K562 (cell line): ENCODE results near the gene TMEM260. TPM values are rescaled to one million over a fixed set of nuclear protein-coding genes. Genes with fewer than 3 reads are reported as not detected.

Source experiments
- ATAC-seq: fragments of 200-7000 bp; cut with Tn5 transposase; 3 replicates; pipeline ENCODE4 v1.9.1; 2020; ENCODE audit warnings: moderate library complexity
- BruUV-seq: library from RNA; stranded (reverse); fragments of 400-500 nt; replicated peaks from 2 replicates; lab custom pipeline; 2021; lab: Mats Ljungman, UMichigan
- CTCF ChIA-PET: fragments of 300-600 bp; formaldehyde crosslinking; extraction: SDS; loops from one replicate; lab custom pipeline; 2021; ENCODE audit warnings: low intra/inter-chr PET ratio; lab: Yijun Ruan, JAX
- POLR2A ChIA-PET: fragments of 300-600, 350-650 bp; sonication (Branson Sonifier 250); formaldehyde crosslinking; extraction: SDS; loops from one replicate; lab custom pipeline; 2021; ENCODE audit warnings: antibody characterized with exemption, inconsistent platforms; lab: Yijun Ruan, JAX
- DNase-seq, 4 experiments: peaks; one replicate each; pipeline versions ENCODE4 v3.0.0 to v3.0.0-alpha.2; 2011 to 2018; ENCODE audit warnings: low spot score in 3 of 4, mixed read lengths in 3 of 4; ENCODE audit errors: extremely low read depth in 1 of 4
- FAIRE-seq: peaks from 2 replicates; lab custom pipeline; 2011; peaks lifted over from hg19 to GRCh38; lab: Jason Lieb, UNC
- H2AFZ ChIP-seq: 2 replicates; pipeline ENCODE4 v1.6.0; 2011; ENCODE audit warnings: low read depth, low read length, control low read depth, inconsistent platforms
- H3K27ac ChIP-seq: fragments of 200-600 bp; 3 replicates; pipeline ENCODE4 v1.8.0; 2011; ENCODE audit warnings: low read depth, mild to moderate bottlenecking, control low read depth, inconsistent platforms, low read length, moderate library complexity, mixed read lengths; ENCODE audit errors: extremely low read depth
- H3K27me3 ChIP-seq, 2 experiments: fragments of 300-600 bp in 1 of 2; 2 replicates in 1 of 2; 3 replicates in 1 of 2; pipeline versions ENCODE4 v1.6.0 to v1.8.0; 2011; ENCODE audit warnings: inconsistent platforms in 2 of 2, low read length in 2 of 2, mild to moderate bottlenecking in 1 of 2, mixed read lengths in 1 of 2, moderate library complexity in 1 of 2; ENCODE audit not compliant: control insufficient read depth in 2 of 2, insufficient read depth in 2 of 2
- H3K36me3 ChIP-seq: fragments of 300-600 bp; 3 replicates; pipeline ENCODE4 v1.8.0; 2011; ENCODE audit warnings: mild to moderate bottlenecking, low read length, inconsistent platforms; ENCODE audit not compliant: control insufficient read depth, insufficient read depth
- H3K4me1 ChIP-seq, 2 experiments: fragments of 200-600 bp in 1 of 2; replicated peaks in 1 of 2; 2 replicates in 1 of 2; 3 replicates in 1 of 2; pipeline versions ENCODE4 v1.5.1 to v1.8.0; 2011; ENCODE audit warnings: inconsistent platforms in 2 of 2, low read length in 2 of 2, mild to moderate bottlenecking in 1 of 2, mixed read lengths in 1 of 2, moderate library complexity in 1 of 2; ENCODE audit not compliant: control insufficient read depth in 2 of 2, insufficient read depth in 2 of 2
- H3K4me2 ChIP-seq: 2 replicates; pipeline ENCODE4 v1.6.1; 2011; ENCODE audit warnings: low read length, control low read depth, inconsistent platforms, mixed read lengths; ENCODE audit not compliant: insufficient read depth
- H3K4me3 ChIP-seq: fragments of 200-600 bp; sonication (generic), shearing (Covaris generic); 2 replicates; pipeline ENCODE4 v1.5.1; 2016; ENCODE audit warnings: control low read depth, inconsistent platforms
- H3K79me2 ChIP-seq: fragments of 200-600 bp; 3 replicates; pipeline ENCODE4 v1.8.0; 2011; ENCODE audit warnings: low read length, inconsistent platforms; ENCODE audit not compliant: control insufficient read depth, insufficient read depth
- H3K9ac ChIP-seq, 2 experiments: 2 replicates each; pipeline versions ENCODE4 v1.6.0 to v1.6.1; 2011; ENCODE audit warnings: low read depth in 2 of 2, low read length in 2 of 2, control low read depth in 1 of 2, inconsistent platforms in 1 of 2, mild to moderate bottlenecking in 1 of 2, mixed read lengths in 1 of 2; ENCODE audit not compliant: insufficient read depth in 1 of 2
- H3K9me1 ChIP-seq: one replicate; pipeline ENCODE4 v1.6.0; 2011; ENCODE audit warnings: inconsistent platforms, mild to moderate bottlenecking, low read length, moderate library complexity; ENCODE audit not compliant: control insufficient read depth, insufficient read depth
- H3K9me3 ChIP-seq: replicated peaks from 2 replicates; pipeline ENCODE4 v1.5.1; 2011; ENCODE audit warnings: low read depth, low read length, inconsistent platforms; ENCODE audit not compliant: control insufficient read depth, insufficient read depth
- H4K20me1 ChIP-seq: replicated peaks from 2 replicates; pipeline ENCODE4 v1.6.1; 2011; ENCODE audit warnings: low read length, inconsistent platforms, mixed read lengths; ENCODE audit not compliant: control insufficient read depth, insufficient read depth
- C11orf30 ChIP-seq: fragments of 450-650 bp; IDR thresholded peaks from 2 replicates; pipeline ENCODE4 v1.6.1; 2016; ENCODE audit warnings: low read depth, mild to moderate bottlenecking
- CEBPG ChIP-seq, 3 experiments: fragments of 200-800 bp in 1 of 3; sonication (Bioruptor generic) in 1 of 3; sonication (generic) in 1 of 3; formaldehyde crosslinking in 1 of 3; IDR thresholded peaks in 2 of 3; conservative IDR thresholded peaks in 1 of 3; 2 replicates each; pipeline versions ENCODE4 v1.6.1 to v1.8.0; 2016 to 2022; ENCODE audit warnings: missing compliant biosample characterization in 2 of 3, missing genetic modification characterization in 2 of 3, mild to moderate bottlenecking in 1 of 3, missing genetic modification reagents in 1 of 3
- HSF4 ChIP-seq: fragments of 250-450 bp; sonication (Bioruptor Pico); IDR thresholded peaks from 2 replicates; pipeline ENCODE4 v2.1.2; 2022; ENCODE audit warnings: mild to moderate bottlenecking, moderate library complexity, borderline replicate concordance
- MIER1 ChIP-seq: fragments of 450-650 bp; IDR thresholded peaks from 2 replicates; pipeline ENCODE4 v1.6.1; 2016; ENCODE audit warnings: antibody characterized with exemption, mild to moderate bottlenecking, low read depth
- NFATC3 ChIP-seq: fragments of 450-650 bp; IDR thresholded peaks from 2 replicates; pipeline ENCODE4 v1.6.1; 2017; ENCODE audit warnings: mild to moderate bottlenecking
- NONO ChIP-seq, 2 experiments: fragments of 200-400 bp in 1 of 2; fragments of 450-650 bp in 1 of 2; formaldehyde crosslinking in 1 of 2; IDR thresholded peaks; 2 replicates each; pipeline ENCODE4 v1.6.1; 2017; ENCODE audit warnings: low read depth in 2 of 2, mild to moderate bottlenecking in 2 of 2, moderate library complexity in 2 of 2, low read length in 1 of 2
- PBX2 ChIP-seq, 2 experiments: IDR thresholded peaks in 1 of 2; conservative IDR thresholded peaks in 1 of 2; 2 replicates each; pipeline ENCODE4 v1.6.1; 2016; ENCODE audit warnings: low read depth in 2 of 2, mild to moderate bottlenecking in 1 of 2, missing compliant biosample characterization in 1 of 2, missing genetic modification characterization in 1 of 2, moderate library complexity in 1 of 2
- PPARD ChIP-seq: fragments of 250-450 bp; sonication (Bioruptor Pico); IDR thresholded peaks from 2 replicates; pipeline ENCODE4 v1.8.0; 2022; ENCODE audit warnings: inconsistent platforms, mild to moderate bottlenecking, moderate library complexity
- ZBTB5 ChIP-seq: fragments of 450-650 bp; IDR thresholded peaks from 2 replicates; pipeline ENCODE4 v1.6.1; 2017; ENCODE audit warnings: antibody characterized with exemption
- WGBS: fragments of 100-300 bp; shearing (Covaris generic); methylation state at CpG from one replicate; pipeline ENCODE4 v1.1.6; 2016; ENCODE audit warnings: low coverage, mixed read lengths; ENCODE audit not compliant: insufficient coverage; ENCODE audit errors: missing lambda C conversion rate; 5-methylcytosine and 5-hydroxymethylcytosine counted together
- in situ Hi-C: fragments of 300-500 bp; cut with MboI; formaldehyde crosslinking; loops from 4 replicates; pipeline ENCODE4 v1.15.0; 2018; ENCODE audit warnings: inconsistent platforms, mixed read lengths
- intact Hi-C: fragments of 100-400 bp; cut with micrococcal nuclease; formaldehyde crosslinking; loops from 2 replicates; pipeline ENCODE4 v1.14.2; 2022
- polyA plus RNA-seq, 8 experiments: library from polyadenylated mRNA; depleted of rRNA in 4 of 8; stranded (reverse) in 5 of 8; unstranded in 3 of 8; fragments of >200 nt; fragmentation: Nextera tagmentation in 2 of 8; fragmentation: Illumina TruSeq in 1 of 8; extraction: Ambion mirVana in 2 of 8; extraction: Trizol in 1 of 8; gene quantifications; 2 replicates each; pipeline versions ENCODE4 v1.2.1 to v1.2.3, GENCODE V29; 2011 to 2014; ENCODE audit warnings: inconsistent platforms in 1 of 8, missing spikeins in 1 of 8
- total RNA-seq, 7 experiments: library from RNA; depleted of rRNA in 6 of 7; stranded (reverse); fragments of >200 nt in 6 of 7; fragmentation: Illumina TruSeq in 2 of 7; extraction: Trizol in 2 of 7; gene quantifications; 2 replicates each; pipeline versions ENCODE4 v1.2.1 to v1.2.3, GENCODE V29; 2011 to 2021; ENCODE audit warnings: low replicate concordance in 1 of 7
- TF ChIP-seq, protein P1 (sequence below): fragments of 250-450 bp; sonication (Bioruptor Pico); IDR thresholded peaks from 2 replicates; pipeline ENCODE4 v1.5.0; 2021
- TF ChIP-seq, protein P2 (sequence below): sonication (generic); formaldehyde crosslinking; IDR thresholded peaks from 2 replicates; pipeline ENCODE4 v1.8.1; 2023; ENCODE audit warnings: mild to moderate bottlenecking, missing genetic modification reagents

TMEM260 gene
- total and polyA plus RNA-seq, 9 of the 15 experiments (the other 6 are each of a cell fraction or from before 2014, with no cell fraction given) = 2.2 to 9.4 (median 6.0) TPM

DNA sequence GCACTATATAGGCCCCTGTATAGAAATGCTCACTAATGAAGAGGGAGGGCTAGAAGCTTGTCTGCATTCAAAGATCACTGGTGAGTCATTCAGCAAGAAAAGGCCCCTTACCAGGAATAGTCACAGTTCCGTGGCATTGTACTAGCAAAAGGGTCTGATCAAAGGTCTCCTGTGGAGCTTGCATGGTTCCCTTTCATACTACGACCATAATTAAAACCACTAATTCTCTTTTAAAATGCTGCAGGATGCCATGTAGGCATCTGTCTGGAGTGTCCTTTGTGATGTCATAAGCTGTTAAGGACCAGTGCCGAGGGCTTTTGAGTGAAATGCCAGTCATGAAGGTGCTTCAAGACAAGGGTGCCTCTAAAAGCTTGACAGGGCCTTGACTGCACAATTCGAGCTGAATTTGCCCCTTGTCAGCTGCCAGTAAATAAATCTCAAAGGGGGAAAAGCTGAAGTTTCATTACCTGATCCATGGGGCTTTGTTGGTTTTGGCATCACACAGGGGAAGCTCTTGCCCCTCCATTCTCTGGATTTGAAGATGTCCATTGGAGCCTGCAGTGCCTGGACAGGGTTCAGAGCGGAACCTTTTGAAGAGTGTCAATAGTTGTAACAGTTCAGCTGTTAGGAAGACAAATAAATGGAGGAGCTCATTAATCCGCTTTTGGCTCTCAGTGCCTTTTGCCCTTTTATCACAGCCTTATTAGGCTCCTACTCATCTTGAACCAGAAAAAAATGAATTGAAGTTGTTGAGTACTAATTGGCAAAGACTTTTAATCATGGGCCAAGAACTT, 69.1 kb downstream of the TMEM260 start:
- CTCF ChIA-PET = no interaction called here
- Histone ChIP-seq H3K4me2 (no peak overlapping the region), H3K9me1 (no peaks in the 10 kb centered on the region), H3K4me3 (no peak overlapping the region), H4K20me1 (no peaks in the 10 kb centered on the region), H3K36me3 (no peaks in the 10 kb centered on the region), H3K4me1 (no peaks in the 10 kb centered on the region), H3K9ac (no peak overlapping the region), H3K79me2 (no peaks in the 10 kb centered on the region), H3K9me3 (no peaks in the 10 kb centered on the region), H3K27me3 (no peaks in the 10 kb centered on the region), H2AFZ (no peak overlapping the region), H3K27ac (no peak overlapping the region)
- 84% methylated on average over 6 of the region's 6 CpGs for WGBS
- POLR2A ChIA-PET = no interaction called here
- in situ Hi-C loops (no loop called here), intact Hi-C loops (no loop called here)
- DNase-seq (no peak), ATAC-seq (no peak), FAIRE-seq (no peak)
- BruUV-seq = no TSS peak
- TF ChIP-seq C11orf30 (no peak), NONO (IDR thresholded peaks at IDR 0.05; ENCODE audit: low read depth in 2 of 2, low read length in 1 of 2) (no peak), PPARD (CRISPR knock-in tag) (no peak), ZBTB5 (no peak), PBX2 (CRISPR knock-in tag; IDR thresholded peaks at IDR 0.05; ENCODE audit: low read depth) (no peak), PBX2 (tag; conservative IDR thresholded peaks at IDR 0.05; ENCODE audit: low read depth) (no peak), CEBPG (CRISPR knock-in tag; IDR thresholded peaks at IDR 0.05) (no peak), CEBPG (tag; conservative IDR thresholded peaks at IDR 0.05 in 1 of 2, IDR thresholded peaks at IDR 0.05 in 1 of 2) (no peak), NFATC3 (no peak), HSF4 (no peak), MIER1 (no peak)
- TF ChIP-seq, protein P1, sequence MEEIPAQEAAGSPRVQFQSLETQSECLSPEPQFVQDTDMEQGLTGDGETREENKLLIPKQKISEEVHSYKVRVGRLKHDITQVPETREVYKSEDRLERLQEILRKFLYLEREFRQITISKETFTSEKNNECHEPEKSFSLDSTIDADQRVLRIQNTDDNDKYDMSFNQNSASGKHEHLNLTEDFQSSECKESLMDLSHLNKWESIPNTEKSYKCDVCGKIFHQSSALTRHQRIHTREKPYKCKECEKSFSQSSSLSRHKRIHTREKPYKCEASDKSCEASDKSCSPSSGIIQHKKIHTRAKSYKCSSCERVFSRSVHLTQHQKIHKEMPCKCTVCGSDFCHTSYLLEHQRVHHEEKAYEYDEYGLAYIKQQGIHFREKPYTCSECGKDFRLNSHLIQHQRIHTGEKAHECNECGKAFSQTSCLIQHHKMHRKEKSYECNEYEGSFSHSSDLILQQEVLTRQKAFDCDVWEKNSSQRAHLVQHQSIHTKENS (CRISPR knock-in tag) = no peak
- TF ChIP-seq, protein P2, sequence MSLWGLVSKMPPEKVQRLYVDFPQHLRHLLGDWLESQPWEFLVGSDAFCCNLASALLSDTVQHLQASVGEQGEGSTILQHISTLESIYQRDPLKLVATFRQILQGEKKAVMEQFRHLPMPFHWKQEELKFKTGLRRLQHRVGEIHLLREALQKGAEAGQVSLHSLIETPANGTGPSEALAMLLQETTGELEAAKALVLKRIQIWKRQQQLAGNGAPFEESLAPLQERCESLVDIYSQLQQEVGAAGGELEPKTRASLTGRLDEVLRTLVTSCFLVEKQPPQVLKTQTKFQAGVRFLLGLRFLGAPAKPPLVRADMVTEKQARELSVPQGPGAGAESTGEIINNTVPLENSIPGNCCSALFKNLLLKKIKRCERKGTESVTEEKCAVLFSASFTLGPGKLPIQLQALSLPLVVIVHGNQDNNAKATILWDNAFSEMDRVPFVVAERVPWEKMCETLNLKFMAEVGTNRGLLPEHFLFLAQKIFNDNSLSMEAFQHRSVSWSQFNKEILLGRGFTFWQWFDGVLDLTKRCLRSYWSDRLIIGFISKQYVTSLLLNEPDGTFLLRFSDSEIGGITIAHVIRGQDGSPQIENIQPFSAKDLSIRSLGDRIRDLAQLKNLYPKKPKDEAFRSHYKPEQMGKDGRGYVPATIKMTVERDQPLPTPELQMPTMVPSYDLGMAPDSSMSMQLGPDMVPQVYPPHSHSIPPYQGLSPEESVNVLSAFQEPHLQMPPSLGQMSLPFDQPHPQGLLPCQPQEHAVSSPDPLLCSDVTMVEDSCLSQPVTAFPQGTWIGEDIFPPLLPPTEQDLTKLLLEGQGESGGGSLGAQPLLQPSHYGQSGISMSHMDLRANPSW (CRISPR knock-in tag) = no peak
